ENCODE measurements around the gene RGP1. TPM values are rescaled to one million over a fixed set of nuclear protein-coding genes. Genes with fewer than 3 reads are reported as not detected.
A peak's percentile ranks its signal among the peaks of the same experiment; 100 is the strongest.

RGP1 gene
- total and polyA plus RNA-seq, 9 of the 15 experiments (the other 6 are each of a cell fraction or from before 2014, with no cell fraction given), result 0.42 to 13.8 (median 6.7) TPM

- Histone ChIP-seq H3K4me2 (ENCODE audit: insufficient read depth, low read length) (peak overlapping the region; percentile 64), H3K9ac (ENCODE audit: insufficient read depth in 1 of 2, low read depth in 2 of 2, low read length in 2 of 2) (peak overlapping the region; percentile 15 to 35; a peak in 3 of 4 replicates), H3K27me3 (ENCODE audit: control insufficient read depth in 2 of 2, insufficient read depth in 2 of 2, low read length in 2 of 2) (no peaks in the 10 kb centered on the region), H3K4me3 (no peak overlapping the region), H3K27ac (ENCODE audit: extremely low read depth, low read depth, low read length) (peak overlapping the region; percentile 61; the same call in 2 of the 3 replicates), H2AFZ (ENCODE audit: low read depth, low read length) (peak overlapping the region; percentile 74), H3K79me2 (ENCODE audit: control insufficient read depth, insufficient read depth, low read length) (no peaks in the 10 kb centered on the region; the same call in 2 of the 3 replicates), H4K20me1 (replicated peaks; ENCODE audit: control insufficient read depth, insufficient read depth, low read length) (no peaks in the 10 kb centered on the region), H3K9me3 (replicated peaks; ENCODE audit: control insufficient read depth, insufficient read depth, low read depth, low read length) (no peaks in the 10 kb centered on the region), H3K36me3 (ENCODE audit: control insufficient read depth, insufficient read depth, low read length) (peaks cover 32% of the 10 kb centered on the region; the same call in 2 of the 3 replicates), H3K4me1 (replicated peaks in 1 of 2; ENCODE audit: control insufficient read depth in 2 of 2, insufficient read depth in 2 of 2, low read length in 2 of 2) (peaks cover 16 to 34% of the 10 kb centered on the region in 2 experiments; a peak in 4 of 5 replicates), H3K9me1 (ENCODE audit: control insufficient read depth, insufficient read depth, low read length) (no peaks in the 10 kb centered on the region)
- FAIRE-seq, result peak; percentile 98
- intact Hi-C loops (cut with micrococcal nuclease) (no loop called here), in situ Hi-C loops (cut with MboI) (no loop called here)
- ChIA-PET POLR2A (interaction anchor here (0.6 to 1.5 kb wide), 7 partner anchors 8 to 162 kb away, joined by 3 to 7 read pairs (median 5); partner anchors contain the start of genes HINT2 and SPAG8), CTCF (ENCODE audit: low intra/inter-chr PET ratio) (no interaction called here)
- peak; percentile 92 for ATAC-seq
- no TSS peak for BruUV-seq (replicated peaks)
- peak; percentile 56 to 84 (median 70) for DNase-seq (ENCODE audit: extremely low read depth in 1 of 4, low spot score in 3 of 4)
- WGBS (ENCODE audit: insufficient coverage, low coverage, missing lambda C conversion rate), result 11% methylated on average over 11 of the region's 13 CpGs
- TF ChIP-seq VEZF1 (CRISPR knock-in tag; IDR thresholded peaks at IDR 0.05), result no peak
- peak; percentile 59 for TF ChIP-seq TBP (optimal IDR thresholded peaks at IDR 0.05; ENCODE audit: low read depth, low read length)
- no peak for TF ChIP-seq MYNN (IDR thresholded peaks at IDR 0.05)
- no peak for TF ChIP-seq MYNN (CRISPR knock-in tag; IDR thresholded peaks at IDR 0.05)
- 0 out of 2 replicates have a peak, but pooled peaks have one; percentile 12 for TF ChIP-seq SPI1 (IDR thresholded peaks at IDR 0.05; ENCODE audit: borderline replicate concordance, low read depth, low read length)
- 0 out of 2 replicates have a peak, but pooled peaks have one; percentile 16 for TF ChIP-seq MTA2 (IDR thresholded peaks at IDR 0.05; ENCODE audit: low read depth)
- TF ChIP-seq SMAD4 (CRISPR knock-in tag; conservative IDR thresholded peaks at IDR 0.05), result 0 out of 2 replicates have a peak, but pooled peaks have one; percentile 14
- TF ChIP-seq NONO (IDR thresholded peaks at IDR 0.05; ENCODE audit: low read depth in 2 of 2, low read length in 1 of 2), result 0 out of 4 replicates have a peak, but pooled peaks of 1 of the 2 experiments have one; percentile 37
- TF ChIP-seq EP300 (IDR thresholded peaks at IDR 0.05; ENCODE audit: low read length), result peak; percentile 25; the same call in 1 of the 2 replicates
- peak; percentile 36; the same call in 1 of the 2 replicates for TF ChIP-seq SMARCE1 (IDR thresholded peaks at IDR 0.05)
- TF ChIP-seq DNMT1 (IDR thresholded peaks at IDR 0.05), result no peak
- peak; percentile 76 for TF ChIP-seq CBFA2T2 (conservative IDR thresholded peaks at IDR 0.05)
- TF ChIP-seq, protein P1, sequence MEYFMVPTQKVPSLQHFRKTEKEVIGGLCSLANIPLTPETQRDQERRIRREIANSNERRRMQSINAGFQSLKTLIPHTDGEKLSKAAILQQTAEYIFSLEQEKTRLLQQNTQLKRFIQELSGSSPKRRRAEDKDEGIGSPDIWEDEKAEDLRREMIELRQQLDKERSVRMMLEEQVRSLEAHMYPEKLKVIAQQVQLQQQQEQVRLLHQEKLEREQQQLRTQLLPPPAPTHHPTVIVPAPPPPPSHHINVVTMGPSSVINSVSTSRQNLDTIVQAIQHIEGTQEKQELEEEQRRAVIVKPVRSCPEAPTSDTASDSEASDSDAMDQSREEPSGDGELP (CRISPR knock-in tag; IDR thresholded peaks at IDR 0.05; ENCODE audit: borderline replicate concordance), result peak; percentile 94
- TF ChIP-seq TAL1 (IDR thresholded peaks at IDR 0.05), result peak; percentile 74
- TF ChIP-seq ZNF644 (tag; IDR thresholded peaks at IDR 0.05; ENCODE audit: low read depth), result no peak
- 0 out of 2 replicates have a peak, but pooled peaks have one; percentile 40 for TF ChIP-seq GATA2 (CRISPR knock-in tag; IDR thresholded peaks at IDR 0.05)
- TF ChIP-seq ZKSCAN1 (IDR thresholded peaks at IDR 0.05; ENCODE audit: low read depth, low read length), result 0 out of 2 replicates have a peak, but pooled peaks have one; percentile 24
- TF ChIP-seq SMARCB1 (IDR thresholded peaks at IDR 0.05; ENCODE audit: insufficient read length, low read depth), result peak; percentile 70
- TF ChIP-seq SMAD3 (CRISPR knock-in tag; conservative IDR thresholded peaks at IDR 0.05), result no peak
- peak; percentile 78 for TF ChIP-seq DPF2 (IDR thresholded peaks at IDR 0.05)
- TF ChIP-seq NCOR1 (IDR thresholded peaks at IDR 0.05), result peak; percentile 75
- no peak for TF ChIP-seq PHB (CRISPR knock-in tag; IDR thresholded peaks at IDR 0.05)
Measured at GRCh38 chr9:35801328-35802128, 52.4 kb downstream of the RGP1 start.
